Stimulated activated CD8-positive, alpha-beta memory T cell treated with anti-CD3 and anti-CD28 coated beads, Interleukin-2, amount 100 ng/mL, for 1 hour (primary cell): ENCODE data around the gene DOK4.
"Not testable (repeated sequence)": the region's sequence is repeated elsewhere in the genome, so short reads cannot be mapped to it uniquely, and the experiment has no call there.

ENCODE experiments used
- DNase-seq, 2 donors: peaks; one replicate each; pipeline ENCODE4 v3.0.0-alpha.2; 2020; ENCODE audit warnings: low read depth in 2 of 2

Gene DOK4

DNA sequence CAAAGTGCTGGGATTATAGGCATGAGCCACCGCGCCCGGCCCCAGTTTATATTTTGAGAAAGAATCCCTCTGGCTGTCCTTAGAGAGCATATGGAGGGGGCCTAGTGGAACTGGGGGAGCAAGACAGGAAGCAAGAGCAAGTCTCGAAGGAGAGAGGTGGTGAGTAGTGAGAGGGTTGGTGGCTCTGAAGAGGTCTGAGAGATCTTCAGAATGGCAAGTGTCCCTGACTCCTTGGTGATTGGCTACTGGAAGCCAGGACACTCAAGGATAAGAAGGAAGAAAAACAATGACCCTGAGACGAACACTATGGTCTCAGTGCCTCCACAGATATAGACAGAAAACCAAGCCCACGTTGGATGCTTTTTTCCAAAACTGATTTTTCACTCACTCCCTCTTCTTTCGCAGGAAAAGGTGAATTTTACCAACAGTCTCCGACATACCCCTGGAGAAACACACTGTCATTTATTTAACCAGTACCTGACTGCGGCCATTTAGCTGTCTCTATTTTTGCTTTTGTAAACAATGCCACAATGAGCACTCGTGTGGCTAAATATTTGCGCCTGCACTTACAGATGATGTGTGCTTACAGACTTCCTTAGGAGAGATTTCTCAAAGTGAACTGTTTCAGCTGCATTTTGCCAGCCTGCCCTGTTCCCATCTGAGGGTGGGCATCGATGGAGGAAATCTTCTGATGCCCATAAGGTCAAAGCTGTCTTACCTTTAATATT is 15.9 kb upstream of the DOK4 start:
- DNase-seq = no peak

DNA sequence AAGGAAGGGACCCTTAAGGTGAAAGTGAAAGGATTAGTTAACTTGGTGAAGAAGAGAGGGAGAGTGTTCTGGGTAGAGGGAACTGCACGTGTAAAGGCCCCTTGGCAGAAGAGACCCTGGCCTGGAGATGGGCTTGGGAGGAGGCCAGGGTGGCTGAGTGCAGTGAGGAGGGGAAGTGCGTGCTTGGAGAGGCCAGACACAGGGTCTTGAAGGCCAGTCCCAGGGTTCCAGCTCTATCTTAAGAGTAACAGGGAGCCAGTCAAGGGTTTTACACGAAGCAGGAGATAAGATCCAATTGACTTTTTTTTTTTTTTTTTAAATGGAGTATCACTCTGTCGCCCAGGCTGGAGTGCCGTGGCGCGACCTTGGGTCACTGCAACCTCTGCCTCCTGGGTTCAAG is 15.2 kb upstream of the DOK4 start:
- DNase-seq = no peak

- DNase-seq = no peak
These were observed 14.4 kb upstream of the DOK4 start for GRCh38 chr16:57500578-57501111.

DNA sequence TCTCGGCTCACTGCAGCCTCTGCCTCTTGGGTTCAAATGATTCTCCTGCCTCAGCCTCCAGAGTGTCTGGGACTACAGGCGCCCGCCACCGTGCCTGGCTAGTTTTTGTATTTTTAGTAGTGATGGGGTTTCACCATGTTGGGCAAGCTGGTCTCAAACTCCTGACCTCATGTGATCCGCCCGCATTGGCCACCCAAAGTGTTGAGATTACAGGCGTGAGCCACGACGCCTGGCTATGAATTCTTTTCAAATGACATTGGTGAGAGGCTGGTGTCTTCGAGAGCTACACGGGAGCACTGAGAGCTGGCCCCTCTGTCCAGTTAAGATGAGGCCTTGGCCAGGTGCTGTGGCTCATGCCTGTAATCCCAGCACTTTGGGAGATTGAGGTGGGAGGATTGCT is 13.6 kb upstream of the DOK4 start:
- DNase-seq = not testable (repeated sequence)

GRCh38 chr16:57498031-57498430 is 11.7 kb upstream of the DOK4 start:
- DNase-seq = no peak

DNA sequence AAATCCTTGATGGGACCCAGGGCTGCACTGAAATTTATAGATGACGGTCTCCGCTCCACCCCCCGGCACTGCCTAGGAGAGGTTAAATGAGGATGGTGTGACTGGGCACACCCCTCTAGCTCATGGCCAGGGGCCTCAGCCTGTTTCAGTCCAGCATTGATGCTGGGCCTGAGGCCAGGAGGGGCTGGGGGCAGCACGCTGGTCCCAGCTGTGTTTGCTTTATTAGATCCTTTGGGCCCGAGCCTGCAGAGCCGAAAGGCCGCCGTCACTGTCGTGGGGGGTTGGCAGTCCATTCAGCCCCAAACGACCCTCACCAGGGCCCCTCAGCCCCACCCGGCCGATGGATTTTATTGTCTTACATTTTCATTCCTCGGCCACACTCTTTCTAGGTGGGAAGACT is 10.8 kb upstream of the DOK4 start:
- no peak for DNase-seq

- no peak for DNase-seq
These were observed 7.5 kb upstream of the DOK4 start for GRCh38 chr16:57493767-57494166.

DNA sequence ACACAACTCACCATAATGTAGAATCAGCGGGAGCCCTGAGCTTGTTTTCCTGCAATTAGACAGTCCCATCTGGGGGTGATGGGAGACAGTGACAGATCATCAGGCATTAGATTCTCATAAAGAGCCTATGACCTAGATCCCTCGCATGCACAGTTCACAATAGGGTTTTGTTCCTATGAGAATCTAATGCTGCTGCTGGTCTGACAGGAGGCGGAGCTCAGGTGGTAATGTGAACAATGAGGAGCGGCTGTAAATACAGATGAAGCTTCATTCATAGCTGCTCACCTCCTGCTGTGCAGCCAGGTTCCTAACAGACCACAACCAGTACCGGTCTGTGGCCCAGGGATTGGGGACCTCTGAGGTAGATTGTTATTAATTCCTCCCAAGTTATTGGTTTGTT is 2.9 kb upstream of the DOK4 start:
- no peak for DNase-seq

DNA sequence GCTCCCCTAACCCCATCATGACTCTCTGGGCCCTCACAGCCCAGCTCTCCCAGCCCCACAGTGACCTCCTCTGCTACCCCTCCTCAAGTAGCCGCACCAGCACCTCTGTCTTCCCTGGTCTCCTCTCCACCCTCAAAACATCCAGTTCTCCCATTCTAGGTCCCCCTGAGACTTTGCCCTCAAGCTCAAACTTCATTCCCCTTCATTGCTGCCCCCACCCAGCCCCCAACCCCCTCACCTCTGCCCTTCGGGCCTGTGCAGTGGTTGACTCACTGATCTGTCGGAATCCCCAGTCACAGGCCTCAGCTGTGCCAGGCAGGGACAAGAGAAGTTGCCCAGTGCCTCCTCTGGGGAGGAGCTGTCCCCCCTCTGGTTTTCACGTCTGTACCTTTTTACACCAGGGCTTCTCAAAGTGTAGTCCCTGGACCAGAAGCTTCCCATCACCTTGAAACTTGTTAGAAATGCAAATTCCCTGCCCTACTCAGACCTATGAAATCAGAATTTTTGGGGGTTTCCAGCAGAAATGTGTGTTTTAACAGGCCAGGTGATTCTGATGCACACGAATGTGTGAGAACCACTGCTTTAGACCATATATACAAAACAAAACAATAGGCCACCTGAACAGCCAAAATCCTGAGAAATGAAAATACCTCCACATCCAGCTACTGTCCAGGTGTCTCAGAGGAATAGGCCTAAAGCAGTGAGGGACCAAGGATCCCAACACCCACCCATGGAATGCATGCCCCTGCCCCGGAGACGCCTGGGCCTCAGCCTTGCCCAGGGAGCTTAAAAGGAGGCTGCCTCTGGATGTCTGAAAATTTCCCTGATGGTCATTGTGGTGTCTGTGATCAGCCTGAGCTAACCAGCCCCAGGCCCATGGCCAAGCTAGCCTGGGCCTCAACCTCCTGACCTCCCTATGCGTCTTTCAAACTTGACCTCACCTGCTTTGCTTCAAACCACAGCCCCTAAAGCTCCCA is 853 bp upstream of the DOK4 start:
- no peak for DNase-seq

DNA sequence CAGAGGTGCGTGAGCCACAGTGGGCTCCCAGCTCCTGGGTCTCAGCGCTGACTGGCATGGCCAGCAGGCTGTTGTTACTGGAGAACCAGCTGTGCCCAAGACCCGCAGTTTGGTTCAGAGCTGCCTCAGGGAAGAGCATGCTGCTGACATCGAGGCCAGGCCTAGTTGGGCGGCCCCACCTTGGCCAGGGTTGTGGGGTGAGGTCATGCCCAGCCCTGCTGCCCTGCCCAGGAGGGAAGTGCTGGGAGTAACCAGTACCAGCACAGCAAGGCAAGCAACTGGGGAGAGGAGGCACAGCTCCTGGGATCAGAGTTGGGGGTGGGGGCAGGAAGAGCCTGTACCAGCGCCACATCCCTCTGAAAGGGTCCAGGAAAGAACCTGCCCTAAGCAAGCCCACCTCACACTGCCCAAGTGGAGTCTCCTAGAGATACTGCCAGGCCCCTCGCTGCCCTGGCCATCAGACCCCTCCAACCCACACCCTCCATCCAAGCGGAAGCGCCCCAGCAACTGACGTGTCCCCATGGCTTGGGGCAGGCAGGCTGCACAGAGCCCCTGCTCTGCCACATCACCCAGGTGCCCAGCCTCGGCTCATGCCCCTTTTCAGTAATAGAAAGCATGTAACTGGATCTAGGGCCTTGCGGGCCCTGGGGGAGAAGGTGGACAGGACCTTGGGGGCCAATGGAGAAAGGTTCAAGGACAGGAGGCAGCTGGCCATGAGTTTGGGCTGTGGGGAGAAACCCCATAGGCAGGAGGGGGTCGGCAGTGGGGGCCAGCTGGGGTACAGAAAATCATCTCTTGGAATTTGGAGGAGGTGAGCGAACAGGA is 990 bp downstream of the DOK4 start:
- no peak for DNase-seq

GRCh38 chr16:57484515-57485005 is 1.7 kb downstream of the DOK4 start:
- DNase-seq = no peak

DNA sequence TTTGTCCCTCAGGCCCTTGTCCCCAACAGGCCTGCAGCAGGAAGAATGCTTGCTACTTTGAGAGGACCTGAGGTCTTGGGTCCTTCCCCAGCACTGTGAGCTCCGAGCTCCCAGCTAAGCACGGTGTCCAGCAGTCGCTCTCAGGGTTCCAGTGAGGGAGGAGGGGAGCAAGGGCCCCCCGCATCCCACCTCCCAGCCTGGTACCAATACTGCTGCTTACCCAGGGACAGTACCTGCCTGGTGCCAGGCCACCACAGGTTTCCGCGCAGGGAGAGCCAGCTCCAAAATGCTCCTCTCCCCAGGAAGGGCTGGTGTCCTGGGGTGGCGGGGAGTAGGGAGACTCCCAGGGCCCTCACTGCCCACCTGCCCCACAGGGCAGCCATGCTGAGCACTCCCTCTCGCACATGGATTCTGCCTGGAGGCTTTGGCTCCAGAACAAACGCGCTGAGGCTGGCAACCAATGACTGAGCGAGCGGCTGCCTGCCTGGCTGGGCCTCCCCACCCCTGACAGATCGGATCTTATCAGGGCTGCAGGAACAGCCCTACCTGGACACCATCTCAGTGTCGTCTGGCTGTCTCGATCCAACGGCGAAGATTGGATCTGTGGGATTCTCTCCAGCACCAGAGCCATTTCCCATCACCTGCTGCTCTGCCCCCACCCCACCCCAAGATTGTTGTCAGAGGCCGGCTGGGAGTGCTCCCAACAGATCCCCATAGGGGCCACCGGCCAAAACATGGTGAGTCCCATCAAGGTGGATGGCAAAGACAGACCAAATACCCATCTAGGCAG is 2.4 kb downstream of the DOK4 start:
- no peak for DNase-seq

DNA sequence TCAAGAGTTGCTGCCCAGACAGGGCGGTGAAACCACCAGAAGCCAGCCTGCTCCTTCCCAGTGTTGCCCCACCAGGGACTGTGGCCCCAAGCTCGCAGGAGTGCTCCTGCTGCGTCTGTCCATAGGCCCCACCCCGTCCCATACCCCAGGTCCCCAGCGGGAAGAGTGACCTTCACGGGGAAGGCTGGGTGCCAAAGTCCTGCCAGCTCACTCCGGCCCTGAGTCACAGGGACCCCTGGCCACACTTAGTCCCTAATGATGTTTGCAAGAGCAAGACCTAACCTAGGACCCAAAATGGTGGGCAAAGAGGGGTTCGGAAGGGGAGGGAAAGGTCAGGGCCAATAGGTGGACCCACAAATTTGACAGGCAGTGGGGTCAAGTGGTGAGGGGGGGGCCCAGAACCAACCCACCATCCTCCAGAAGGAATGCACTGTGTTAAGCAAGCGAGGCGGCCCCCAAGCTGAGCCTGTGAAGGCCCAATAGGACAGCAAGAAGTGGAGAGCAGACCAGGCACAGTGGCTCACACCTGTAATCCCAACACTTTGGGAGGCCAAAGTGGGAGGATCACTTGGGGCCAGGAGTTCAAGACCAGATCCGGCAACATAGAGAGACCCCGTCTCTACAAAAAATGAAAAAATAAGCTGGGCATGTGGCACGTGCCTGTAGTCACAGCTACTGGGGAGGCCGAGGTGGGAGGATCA is 3.3 kb downstream of the DOK4 start:
- no peak for DNase-seq

- DNase-seq = no peak
These were observed 4.9 kb downstream of the DOK4 start for GRCh38 chr16:57481421-57481820.

GRCh38 chr16:57480754-57481230 is 5.5 kb downstream of the DOK4 start:
- DNase-seq = no peak

DNA sequence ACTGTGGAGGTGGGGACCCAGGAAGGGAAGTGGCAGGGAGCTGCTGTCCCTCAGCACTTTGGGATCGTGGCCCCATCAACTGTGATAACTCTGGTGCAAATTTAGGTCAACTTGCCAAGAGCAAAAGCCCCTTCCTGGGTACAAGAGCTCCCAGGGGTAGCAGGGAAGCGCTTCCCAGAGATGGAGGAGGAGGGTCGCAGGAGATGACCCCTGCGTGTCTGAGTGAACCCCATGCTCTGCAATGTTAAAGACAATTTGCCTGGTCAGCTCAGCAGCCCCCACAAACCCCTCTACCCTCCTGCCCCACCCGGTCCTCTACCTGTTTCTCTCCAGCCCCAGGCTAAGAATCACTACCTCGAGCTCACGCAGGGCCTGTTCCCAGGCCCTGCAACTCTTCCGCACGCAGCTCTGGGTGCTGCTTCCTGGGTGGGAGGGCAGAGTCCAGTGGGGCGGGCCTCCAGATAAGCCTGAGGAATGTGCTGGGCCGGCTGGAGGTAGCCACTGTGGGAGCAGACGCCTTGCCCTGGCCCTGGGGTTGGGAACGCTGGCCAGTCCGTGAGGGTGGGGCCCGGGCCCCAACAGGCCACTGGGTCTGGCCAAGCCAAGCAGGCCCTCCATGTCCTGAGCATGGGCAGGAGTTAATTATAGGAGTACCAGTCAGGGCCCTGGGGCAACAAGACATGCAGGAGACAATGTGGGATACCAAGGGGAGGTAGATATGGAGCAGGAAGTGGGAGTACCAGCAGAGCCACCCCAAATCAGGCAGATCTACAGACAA is 6.1 kb downstream of the DOK4 start:
- no peak for DNase-seq

DNA sequence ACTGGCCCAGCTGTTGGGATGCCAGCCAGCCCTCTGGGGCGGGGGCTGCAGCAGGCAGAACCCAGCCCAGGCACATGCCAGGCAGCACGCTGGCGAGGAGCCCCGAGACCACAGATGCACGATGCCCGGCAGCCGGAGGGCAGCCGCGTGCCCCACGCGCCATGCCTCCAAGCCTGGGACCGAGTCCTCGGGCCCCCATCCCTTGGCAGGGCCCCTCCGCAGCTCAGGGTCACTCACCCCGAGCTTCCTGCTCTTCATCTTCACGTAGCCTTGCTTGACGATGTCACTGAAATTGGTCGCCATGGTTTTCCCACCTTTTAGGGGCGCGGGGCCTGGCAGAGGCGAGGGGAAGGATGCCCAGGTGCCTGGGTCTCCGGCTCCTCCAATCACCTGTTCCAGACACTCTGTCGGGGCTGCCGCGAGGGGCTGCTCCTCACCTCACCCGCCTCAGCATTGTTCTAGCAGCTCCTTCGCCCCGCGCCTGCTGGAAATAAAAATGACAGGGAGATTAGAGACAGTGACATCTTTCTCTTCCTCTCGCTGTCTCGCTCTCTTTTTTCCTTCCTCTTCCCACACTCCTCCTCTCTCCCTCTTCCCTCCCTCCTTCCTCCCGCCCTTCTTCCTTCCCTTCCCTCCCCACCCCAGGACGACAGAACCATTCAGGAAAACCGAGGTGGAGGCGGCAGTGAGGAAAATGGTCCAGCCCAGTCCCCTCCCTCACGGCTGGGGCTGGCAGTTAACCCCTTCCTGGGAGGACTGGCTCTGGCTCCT is 6.9 kb downstream of the DOK4 start:
- DNase-seq = no peak

DNA sequence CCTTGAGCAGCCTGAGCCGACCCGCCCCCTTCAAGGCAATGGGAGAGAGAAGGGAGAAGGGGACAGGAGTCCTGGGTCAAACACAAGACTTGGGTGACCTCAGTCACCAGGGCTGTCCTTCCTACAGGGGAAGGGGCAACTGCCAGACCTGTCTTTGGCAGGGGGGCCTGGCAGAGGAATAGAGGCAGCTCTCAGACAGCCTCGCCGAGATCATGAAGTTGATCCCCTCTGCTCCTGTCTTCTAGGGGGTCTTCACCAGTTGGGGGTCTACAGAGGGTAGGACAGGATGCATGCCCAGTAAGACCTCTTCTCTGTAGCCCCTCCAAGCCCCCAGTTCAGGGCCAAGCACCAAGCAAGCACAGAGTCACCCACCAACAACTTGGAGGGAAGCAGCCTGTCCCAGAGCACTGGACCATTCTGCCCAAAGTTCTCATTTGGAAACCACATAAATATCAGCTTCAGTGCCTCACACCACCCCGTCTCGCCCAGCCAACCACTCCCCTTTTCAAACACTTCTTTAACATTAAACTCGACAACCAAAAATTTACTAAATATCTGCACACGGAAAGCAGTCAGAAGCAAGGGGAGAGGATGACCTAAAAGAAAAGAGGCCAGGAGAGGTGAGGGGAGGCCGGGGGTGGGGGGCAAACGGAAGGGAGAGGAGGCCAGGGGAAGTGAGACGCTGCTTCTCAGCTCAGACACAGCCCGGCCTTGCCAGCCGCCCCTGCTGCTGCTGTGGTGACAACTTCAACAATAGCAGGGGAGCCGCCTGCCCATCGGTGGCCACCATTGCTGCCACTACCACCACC is 7.7 kb downstream of the DOK4 start:
- no peak for DNase-seq
